Prostate gland (tissue), 2 donors: ENCODE data around the gene TP53I13.

Experiments
- CTCF ChIP-seq, 4 experiments: fragments of 200-600 bp in 2 of 4; fragments of 450-650 bp in 2 of 4; sonication (generic) in 2 of 4; IDR thresholded peaks; 1 replicate in 3 of 4; 2 replicates in 1 of 4; pipeline ENCODE4 v1.5.1; 2016 to 2019; ENCODE audit warnings: antibody characterized with exemption in 4 of 4, mild to moderate bottlenecking in 2 of 4, moderate library complexity in 2 of 4
- POLR2A ChIP-seq: fragments of 450-650 bp; IDR thresholded peaks from one replicate; pipeline ENCODE4 v1.6.1; 2016; ENCODE audit warnings: antibody characterized with exemption, mild to moderate bottlenecking
- POLR2AphosphoS5 ChIP-seq: sonication (generic); formaldehyde crosslinking; IDR thresholded peaks from one replicate; pipeline ENCODE4 v1.6.1; 2017; ENCODE audit warnings: antibody characterized with exemption

- TF ChIP-seq POLR2A (no peak), CTCF (IDR thresholded peaks at IDR 0.05) (no peak), POLR2AphosphoS5 (no peak)
These were observed 8.9 kb upstream of the TP53I13 start for GRCh38 chr17:29559640-29560039.
